Measurements from ENCODE around the gene GARIN5B.
A peak's percentile ranks its signal among the peaks of the same experiment; 100 is the strongest.

Gene GARIN5B

DNA sequence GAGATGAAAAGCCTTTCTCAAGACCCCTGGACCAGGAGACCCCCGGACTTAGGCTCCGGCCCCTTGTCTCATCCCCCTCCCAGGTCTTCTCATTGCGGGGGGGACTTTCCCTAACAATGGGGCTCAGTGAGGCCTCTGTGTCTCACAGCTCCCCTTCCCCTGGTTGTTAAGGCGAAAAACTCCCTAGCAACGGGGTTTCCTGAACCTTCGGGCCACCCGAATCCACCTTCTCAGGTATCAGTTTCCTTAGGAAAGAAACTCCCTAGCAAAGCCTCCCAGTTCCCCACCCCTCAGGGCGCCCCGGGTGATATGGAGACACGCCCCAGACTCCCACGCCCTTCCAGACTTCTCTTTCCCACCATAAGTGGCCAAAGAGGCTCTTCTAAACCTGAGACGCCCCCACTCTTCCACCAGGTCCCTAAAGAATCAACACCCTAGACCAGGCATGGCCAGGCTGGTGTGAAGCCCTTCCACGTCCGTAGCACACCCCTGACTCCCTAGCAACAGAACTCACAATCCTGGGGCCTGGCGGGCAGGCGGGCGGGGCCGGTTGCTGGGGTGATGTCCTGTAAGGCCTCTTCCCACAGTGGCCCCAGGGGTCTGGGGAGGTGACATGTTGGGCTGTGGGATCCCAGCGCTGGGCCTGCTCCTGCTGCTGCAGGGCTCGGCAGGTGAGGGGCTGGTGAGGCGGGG lies 13.3 kb upstream of the GARIN5B start, which contains the start of gene TMEM190:
TMEM190 (plus strand) TSS at position 586 of the 693 bp plus-strand sequence; CDS start at position 614, 28 bp downstream.
- Histone ChIP-seq H3K9ac (ENCODE audit: low read depth, low read length) (no peak within 1 kb of the TSS), H3K9me3 (ENCODE audit: control insufficient read depth, insufficient read depth, low read length) (no peaks in the 10 kb centered on the region), H3K36me3 (ENCODE audit: control insufficient read depth, insufficient read depth, low read length) (no peaks in the 10 kb centered on the region), H3K27me3 (ENCODE audit: control insufficient read depth, insufficient read depth, low read length) (peaks cover 37% of the 10 kb centered on the region), H3K4me3 (ENCODE audit: low read depth, low read length) (peak within 1 kb of the TSS; percentile 60), H3K4me1 (ENCODE audit: control insufficient read depth, insufficient read depth, low read length) (peaks cover 34% of the 10 kb centered on the region), H3K27ac (ENCODE audit: low read depth, low read length) (peak within 1 kb of the TSS; percentile 12)

- Histone ChIP-seq H3K9me3 (ENCODE audit: control insufficient read depth, insufficient read depth, low read length) (no peaks in the 10 kb centered on the region), H3K27me3 (ENCODE audit: control insufficient read depth, insufficient read depth, low read length) (peaks cover 48% of the 10 kb centered on the region), H3K27ac (ENCODE audit: low read depth, low read length) (peak overlapping the region; percentile 64), H3K4me1 (ENCODE audit: control insufficient read depth, insufficient read depth, low read length) (peaks cover 40% of the 10 kb centered on the region), H3K4me3 (ENCODE audit: low read depth, low read length) (0 out of 2 replicates have a peak overlapping the region, but pooled peaks have one; percentile 19), H3K9ac (ENCODE audit: low read depth, low read length) (no peak overlapping the region), H3K36me3 (ENCODE audit: control insufficient read depth, insufficient read depth, low read length) (no peaks in the 10 kb centered on the region)
These were observed 11.1 kb upstream of the GARIN5B start for GRCh38 chr19:55373993-55374757.

GRCh38 chr19:55373306-55373992 lies 10.4 kb upstream of the GARIN5B start:
- no peak overlapping the region for H3K9ac ChIP-seq (ENCODE audit: low read depth, low read length)
- H3K9me3 ChIP-seq (ENCODE audit: control insufficient read depth, insufficient read depth, low read length) = no peaks in the 10 kb centered on the region
- no peak overlapping the region for H3K27ac ChIP-seq (ENCODE audit: low read depth, low read length)
- no peaks in the 10 kb centered on the region for H3K36me3 ChIP-seq (ENCODE audit: control insufficient read depth, insufficient read depth, low read length)
- 0 out of 2 replicates have a peak overlapping the region, but pooled peaks have one; percentile 19 for H3K4me3 ChIP-seq (ENCODE audit: low read depth, low read length)
- peaks cover 55% of the 10 kb centered on the region for H3K27me3 ChIP-seq (ENCODE audit: control insufficient read depth, insufficient read depth, low read length)
- peaks cover 44% of the 10 kb centered on the region for H3K4me1 ChIP-seq (ENCODE audit: control insufficient read depth, insufficient read depth, low read length)

DNA sequence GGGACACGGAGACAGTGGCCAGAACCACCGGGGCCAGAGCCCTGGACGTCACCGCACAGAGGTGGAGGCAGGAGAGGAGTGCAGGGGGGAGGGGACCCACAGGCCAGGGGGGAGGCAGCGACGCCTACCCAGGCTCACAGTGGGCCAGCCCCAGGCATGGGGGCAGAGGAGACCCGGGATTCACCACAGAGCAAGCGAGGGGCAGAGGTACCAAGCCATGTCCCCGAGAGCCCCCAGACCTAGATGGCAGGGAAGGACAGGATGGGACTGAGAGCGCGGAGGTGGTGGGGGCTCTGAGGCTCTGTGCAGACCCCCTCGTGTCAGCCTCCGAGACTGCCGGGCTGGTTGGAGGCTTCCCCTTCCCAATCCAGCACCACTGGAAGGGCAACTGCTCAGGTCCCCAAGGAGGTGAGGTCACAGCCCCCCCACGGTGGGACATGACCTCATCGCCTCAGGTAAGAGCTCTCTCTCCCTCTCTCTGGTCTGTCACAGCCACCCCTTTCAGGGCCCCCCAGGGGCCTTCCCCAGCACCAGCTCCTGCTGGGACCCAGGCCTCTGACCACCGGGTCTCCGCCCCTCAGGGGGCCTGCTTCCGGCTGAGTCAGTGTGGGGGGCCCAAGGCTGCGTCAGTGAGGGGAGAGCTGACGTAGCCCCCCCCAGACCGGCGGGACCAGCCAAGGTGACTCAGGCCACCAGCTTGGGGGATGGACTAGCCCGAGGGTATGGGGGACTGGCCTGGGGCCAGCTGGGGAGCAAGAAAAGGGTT lies 9.4 kb upstream of the GARIN5B start:
- Histone ChIP-seq H3K9ac (ENCODE audit: low read depth, low read length) (no peak overlapping the region), H3K9me3 (ENCODE audit: control insufficient read depth, insufficient read depth, low read length) (no peaks in the 10 kb centered on the region), H3K27ac (ENCODE audit: low read depth, low read length) (no peak overlapping the region), H3K4me3 (ENCODE audit: low read depth, low read length) (no peak overlapping the region), H3K4me1 (ENCODE audit: control insufficient read depth, insufficient read depth, low read length) (peaks cover 43% of the 10 kb centered on the region), H3K36me3 (ENCODE audit: control insufficient read depth, insufficient read depth, low read length) (no peaks in the 10 kb centered on the region), H3K27me3 (ENCODE audit: control insufficient read depth, insufficient read depth, low read length) (peaks cover 53% of the 10 kb centered on the region)

DNA sequence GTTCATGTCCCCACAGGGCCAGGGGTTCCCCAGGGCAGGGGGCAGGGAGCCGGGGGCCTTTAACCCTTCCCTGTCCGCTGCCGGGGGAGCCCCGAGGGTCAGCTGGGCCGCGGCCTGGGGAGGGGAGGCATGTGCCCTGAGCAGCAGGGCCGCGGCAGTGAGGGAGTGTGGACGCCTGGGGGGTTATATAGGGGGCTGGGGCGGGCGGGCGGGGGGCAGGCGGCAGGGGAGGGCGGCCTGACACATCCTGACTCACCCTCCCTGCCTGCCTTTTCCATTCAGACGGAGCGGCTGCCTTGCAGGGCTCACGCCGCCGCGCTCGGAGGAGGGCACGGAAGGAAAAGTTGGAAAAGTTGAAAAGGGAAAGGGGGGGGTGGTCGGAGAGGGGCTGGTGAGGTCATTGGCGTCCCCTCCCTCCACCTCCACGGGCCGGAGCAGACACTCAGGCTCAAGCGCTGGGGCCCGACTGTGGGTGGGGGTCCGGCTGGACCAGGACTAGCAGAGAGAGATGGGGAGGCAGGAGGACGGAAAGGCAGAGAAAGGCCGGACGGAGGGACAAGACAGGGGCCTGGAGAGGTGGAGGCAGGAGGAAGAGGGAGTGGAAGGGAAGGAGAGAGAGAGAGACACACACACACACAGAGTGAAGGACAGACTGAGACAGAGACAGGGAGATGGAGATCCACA lies 7.4 kb upstream of the GARIN5B start, which contains the start of gene IL11:
IL11 (minus strand) TSS at position 159 of the 684 bp plus-strand sequence; CDS start at position 6, 153 bp downstream.
- Histone ChIP-seq H3K36me3 (ENCODE audit: control insufficient read depth, insufficient read depth, low read length) (no peaks in the 10 kb centered on the region), H3K9ac (ENCODE audit: low read depth, low read length) (no peak within 1 kb of the TSS), H3K4me3 (ENCODE audit: low read depth, low read length) (peak within 1 kb of the TSS; percentile 65), H3K4me1 (ENCODE audit: control insufficient read depth, insufficient read depth, low read length) (peaks cover 28% of the 10 kb centered on the region), H3K27me3 (ENCODE audit: control insufficient read depth, insufficient read depth, low read length) (peaks cover 43% of the 10 kb centered on the region), H3K9me3 (ENCODE audit: control insufficient read depth, insufficient read depth, low read length) (no peaks in the 10 kb centered on the region), H3K27ac (ENCODE audit: low read depth, low read length) (peak within 1 kb of the TSS; percentile 47)

GRCh38 chr19:55369653-55370304 lies 6.7 kb upstream of the GARIN5B start:
- peaks cover 25% of the 10 kb centered on the region for H3K4me1 ChIP-seq (ENCODE audit: control insufficient read depth, insufficient read depth, low read length)
- H3K9ac ChIP-seq (ENCODE audit: low read depth, low read length) = no peak overlapping the region
- no peaks in the 10 kb centered on the region for H3K36me3 ChIP-seq (ENCODE audit: control insufficient read depth, insufficient read depth, low read length)
- peak overlapping the region; percentile 47 for H3K27ac ChIP-seq (ENCODE audit: low read depth, low read length)
- no peaks in the 10 kb centered on the region for H3K9me3 ChIP-seq (ENCODE audit: control insufficient read depth, insufficient read depth, low read length)
- H3K4me3 ChIP-seq (ENCODE audit: low read depth, low read length) = peak overlapping the region; percentile 65
- H3K27me3 ChIP-seq (ENCODE audit: control insufficient read depth, insufficient read depth, low read length) = peaks cover 43% of the 10 kb centered on the region

- Histone ChIP-seq H3K27ac (ENCODE audit: low read depth, low read length) (no peak overlapping the region), H3K4me1 (ENCODE audit: control insufficient read depth, insufficient read depth, low read length) (peaks cover 22% of the 10 kb centered on the region), H3K36me3 (ENCODE audit: control insufficient read depth, insufficient read depth, low read length) (no peaks in the 10 kb centered on the region), H3K27me3 (ENCODE audit: control insufficient read depth, insufficient read depth, low read length) (peaks cover 42% of the 10 kb centered on the region), H3K4me3 (ENCODE audit: low read depth, low read length) (peak overlapping the region; percentile 62), H3K9me3 (ENCODE audit: control insufficient read depth, insufficient read depth, low read length) (no peaks in the 10 kb centered on the region), H3K9ac (ENCODE audit: low read depth, low read length) (no peak overlapping the region)
These were observed 5.9 kb upstream of the GARIN5B start for GRCh38 chr19:55368701-55369563.

- Histone ChIP-seq H3K36me3 (ENCODE audit: control insufficient read depth, insufficient read depth, low read length) (no peaks in the 10 kb centered on the region), H3K4me3 (ENCODE audit: low read depth, low read length) (no peak overlapping the region), H3K9me3 (ENCODE audit: control insufficient read depth, insufficient read depth, low read length) (no peaks in the 10 kb centered on the region), H3K4me1 (ENCODE audit: control insufficient read depth, insufficient read depth, low read length) (peaks cover 19% of the 10 kb centered on the region), H3K27me3 (ENCODE audit: control insufficient read depth, insufficient read depth, low read length) (peaks cover 42% of the 10 kb centered on the region), H3K9ac (ENCODE audit: low read depth, low read length) (no peak overlapping the region), H3K27ac (ENCODE audit: low read depth, low read length) (no peak overlapping the region)
These were observed 5.0 kb upstream of the GARIN5B start for GRCh38 chr19:55368106-55368505.

DNA sequence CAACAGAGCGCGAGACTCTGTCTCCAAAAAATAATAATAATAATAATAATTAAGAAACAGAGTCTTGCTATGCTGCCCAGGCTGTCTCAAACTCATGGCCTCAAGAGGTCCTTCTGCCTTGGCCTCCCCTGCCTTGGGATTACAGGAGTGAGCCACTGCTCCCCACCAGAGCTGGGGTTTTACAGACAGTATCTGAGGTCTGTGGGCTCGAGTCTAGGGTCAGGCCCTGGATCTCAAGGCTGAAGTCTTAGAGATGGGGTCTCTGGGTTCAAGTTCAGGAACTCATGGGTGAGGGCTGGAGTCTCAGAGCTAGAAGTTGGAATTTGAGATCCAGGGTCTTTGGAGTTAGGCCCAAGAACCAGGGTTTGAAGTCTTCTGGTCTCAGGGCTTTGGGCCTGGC lies 3.7 kb upstream of the GARIN5B start:
- no peaks in the 10 kb centered on the region for H3K36me3 ChIP-seq (ENCODE audit: control insufficient read depth, insufficient read depth, low read length)
- no peak overlapping the region for H3K9ac ChIP-seq (ENCODE audit: low read depth, low read length)
- H3K4me3 ChIP-seq (ENCODE audit: low read depth, low read length) = no peak overlapping the region
- H3K9me3 ChIP-seq (ENCODE audit: control insufficient read depth, insufficient read depth, low read length) = no peaks in the 10 kb centered on the region
- no peak overlapping the region for H3K27ac ChIP-seq (ENCODE audit: low read depth, low read length)
- peaks cover 30% of the 10 kb centered on the region for H3K27me3 ChIP-seq (ENCODE audit: control insufficient read depth, insufficient read depth, low read length)
- peaks cover 18% of the 10 kb centered on the region; the same call in 1 of the 2 replicates for H3K4me1 ChIP-seq (ENCODE audit: control insufficient read depth, insufficient read depth, low read length)

Measured in HUES48 (cell line).